Tibial nerve (tissue), 4 donors: Measurements from ENCODE around the gene STRADB. TPM values are rescaled to one million over a fixed set of nuclear protein-coding genes. Genes with fewer than 3 reads are reported as not detected.

Experiments used
- DNase-seq, 2 donors: peaks; one replicate each; pipeline ENCODE4 v3.0.0-alpha.2; 2019; ENCODE audit warnings: low spot score in 2 of 2
- H3K27ac ChIP-seq, 4 donors: fragments of 200-600 bp; sonication (generic) in 3 of 4; one replicate each; pipeline ENCODE4 v1.5.1; 2017 to 2019; ENCODE audit warnings: mild to moderate bottlenecking in 1 of 4
- H3K27me3 ChIP-seq, 2 donors: fragments of 200-600 bp; sonication (generic) in 1 of 2; one replicate each; pipeline versions ENCODE4 v1.5.1 to v1.6.0; 2017 to 2019
- H3K36me3 ChIP-seq, 3 donors: fragments of 200-600 bp; sonication (generic); one replicate each; pipeline ENCODE4 v1.5.1; 2018 to 2019
- H3K4me1 ChIP-seq, 4 donors: fragments of 200-600 bp; sonication (generic) in 3 of 4; one replicate each; pipeline ENCODE4 v1.5.1; 2017 to 2019
- H3K4me3 ChIP-seq, 4 donors: fragments of 200-600 bp; sonication (generic) in 3 of 4; one replicate each; pipeline ENCODE4 v1.5.1; 2017 to 2019; ENCODE audit warnings: mild to moderate bottlenecking in 1 of 4, moderate library complexity in 1 of 4
- H3K9me3 ChIP-seq, 4 donors: fragments of 200-600 bp; sonication (generic) in 3 of 4; one replicate each; pipeline ENCODE4 v1.5.1; 2017 to 2019
- CTCF ChIP-seq, 5 experiments: fragments of 200-600 bp in 3 of 5; fragments of 450-650 bp in 2 of 5; sonication (generic) in 3 of 5; IDR thresholded peaks; one replicate each; pipeline ENCODE4 v1.5.1; 2016 to 2019; ENCODE audit warnings: antibody characterized with exemption in 5 of 5, mild to moderate bottlenecking in 3 of 5, moderate library complexity in 2 of 5
- EP300 ChIP-seq, 2 donors: sonication (generic); formaldehyde crosslinking; IDR thresholded peaks; one replicate each; pipeline ENCODE4 v1.6.1; 2017; ENCODE audit warnings: antibody characterized with exemption in 2 of 2, mild to moderate bottlenecking in 1 of 2
- POLR2A ChIP-seq, 2 donors: fragments of 450-650 bp; IDR thresholded peaks; one replicate each; pipeline ENCODE4 v1.6.1; 2017; ENCODE audit warnings: antibody characterized with exemption in 2 of 2, mild to moderate bottlenecking in 2 of 2, moderate library complexity in 2 of 2
- WGBS, 2 donors: methylation state at CpG; one replicate each; pipeline ENCODE4 v1.1.5; 2018; 5-methylcytosine and 5-hydroxymethylcytosine counted together
- total RNA-seq, 4 donors: library from RNA; depleted of rRNA; stranded (reverse); fragments of >200 nt; gene quantifications; one replicate each; pipeline ENCODE4 v1.1.0, GENCODE V29; 2016

The STRADB gene
- total RNA-seq, 4 donors from 2014 or later, result 12.6 to 24.9 (median 20.0) TPM

- H3K4me3 ChIP-seq, result no peak overlapping the region
- peaks cover 0 to 15% (median 0%) of the 10 kb centered on the region in 3 donors for H3K36me3 ChIP-seq
- peaks cover 0 to 3% (median under 1%) of the 10 kb centered on the region in 4 donors for H3K9me3 ChIP-seq
- DNase-seq, result no peak
- TF ChIP-seq POLR2A (IDR thresholded peaks at IDR 0.05), result no peak
- no peak for TF ChIP-seq EP300 (IDR thresholded peaks at IDR 0.05)
- TF ChIP-seq CTCF (IDR thresholded peaks at IDR 0.05), result no peak
- 71 to 72% methylated on average over 1 of the region's 1 CpG for WGBS, 2 donors
- H3K27me3 ChIP-seq, result no peaks in the 10 kb centered on the region
- H3K27ac ChIP-seq, result no peak overlapping the region
- no peaks in the 10 kb centered on the region for H3K4me1 ChIP-seq
These were observed 45.2 kb downstream of the STRADB start for GRCh38 chr2:201496785-201497184.

- H3K27ac ChIP-seq, result no peak overlapping the region
- H3K4me1 ChIP-seq, result no peaks in the 10 kb centered on the region
- H3K27me3 ChIP-seq, result no peaks in the 10 kb centered on the region
- TF ChIP-seq CTCF (IDR thresholded peaks at IDR 0.05) (no peak), EP300 (IDR thresholded peaks at IDR 0.05) (no peak), POLR2A (IDR thresholded peaks at IDR 0.05) (no peak)
- 73 to 80% methylated on average over 3 of the region's 3 CpGs for WGBS, 2 donors
- peaks cover 0 to 46% (median 0%) of the 10 kb centered on the region in 3 donors for H3K36me3 ChIP-seq
- H3K4me3 ChIP-seq, result no peak overlapping the region
- H3K9me3 ChIP-seq, result peaks cover 0 to 29% (median 9%) of the 10 kb centered on the region in 4 donors
- DNase-seq, result no peak
These were observed 49.0 kb downstream of the STRADB start for GRCh38 chr2:201500534-201500933.

- Histone ChIP-seq H3K27me3 (no peaks in the 10 kb centered on the region), H3K4me3 (no peak overlapping the region), H3K27ac (no peak overlapping the region), H3K36me3 (peaks cover 0 to 46% (median 0%) of the 10 kb centered on the region in 3 donors), H3K9me3 (peaks cover 0 to 29% (median 9%) of the 10 kb centered on the region in 4 donors), H3K4me1 (no peaks in the 10 kb centered on the region)
- TF ChIP-seq CTCF (IDR thresholded peaks at IDR 0.05) (no peak), EP300 (IDR thresholded peaks at IDR 0.05) (no peak), POLR2A (IDR thresholded peaks at IDR 0.05) (no peak)
- 91 to 93% methylated on average over 2 of the region's 2 CpGs for WGBS, 2 donors
- no peak for DNase-seq
These were observed 51.2 kb downstream of the STRADB start for GRCh38 chr2:201502713-201503112.

GRCh38 chr2:201507725-201508124 is 56.2 kb downstream of the STRADB start:
- no peak overlapping the region for H3K27ac ChIP-seq
- no peaks in the 10 kb centered on the region for H3K27me3 ChIP-seq
- H3K4me3 ChIP-seq, result no peak overlapping the region
- DNase-seq, result no peak
- peaks cover 0 to 22% (median 0%) of the 10 kb centered on the region in 3 donors for H3K36me3 ChIP-seq
- 80 to 84% methylated on average over 4 of the region's 4 CpGs for WGBS, 2 donors
- no peaks in the 10 kb centered on the region for H3K4me1 ChIP-seq
- H3K9me3 ChIP-seq, result peaks cover 0 to 17% (median 4%) of the 10 kb centered on the region in 4 donors
- TF ChIP-seq EP300 (IDR thresholded peaks at IDR 0.05) (no peak), POLR2A (IDR thresholded peaks at IDR 0.05) (no peak), CTCF (IDR thresholded peaks at IDR 0.05) (no peak)

GRCh38 chr2:201513271-201513670 is 61.7 kb downstream of the STRADB start:
- Histone ChIP-seq H3K27me3 (no peaks in the 10 kb centered on the region), H3K4me1 (no peaks in the 10 kb centered on the region), H3K27ac (no peak overlapping the region), H3K4me3 (no peak overlapping the region), H3K9me3 (peaks cover 0 to under 1% (median 0%) of the 10 kb centered on the region in 4 donors), H3K36me3 (peaks cover 0 to 2% (median 0%) of the 10 kb centered on the region in 3 donors)
- WGBS, 2 donors, result 43 to 47% methylated on average over 1 of the region's 1 CpG
- TF ChIP-seq CTCF (IDR thresholded peaks at IDR 0.05) (no peak), POLR2A (IDR thresholded peaks at IDR 0.05) (no peak), EP300 (IDR thresholded peaks at IDR 0.05) (no peak)
- DNase-seq, result no peak
